Panc1 (cell line): ENCODE results near the gene FN3K.

Experiments
- CTCF ChIP-seq: fragments of 450-650 bp; IDR thresholded peaks from 2 replicates; pipeline ENCODE4 v1.5.1; 2017; ENCODE audit warnings: mild to moderate bottlenecking
- POLR2AphosphoS5 ChIP-seq: IDR thresholded peaks from 2 replicates; pipeline ENCODE4 v1.6.1; 2012; ENCODE audit warnings: mild to moderate bottlenecking, low read depth, low read length, moderate library complexity
- TCF7L2 ChIP-seq: IDR thresholded peaks from 2 replicates; pipeline ENCODE4 v1.6.1; 2011; ENCODE audit warnings: mild to moderate bottlenecking, low read depth, low read length, inconsistent platforms

GRCh38 chr17:82691714-82692113 is 43.7 kb upstream of the FN3K start:
- TF ChIP-seq CTCF (no peak), POLR2AphosphoS5 (no peak), TCF7L2 (no peak)
